KOPT-K1 (cell line): ENCODE data around the gene PSAPL1.

Experiments
- H3K27ac ChIP-seq: fragments of 200-600 bp; sonication (generic); 2 replicates; pipeline ENCODE4 v1.5.1; 2016; ENCODE audit warnings: antibody characterized with exemption, mild to moderate bottlenecking, low read depth, low read length; ENCODE audit not compliant: poor library complexity, severe bottlenecking
- H3K36me3 ChIP-seq: fragments of 200-600 bp; sonication (generic); 2 replicates; pipeline ENCODE4 v1.5.1; 2017; ENCODE audit warnings: antibody characterized with exemption, mild to moderate bottlenecking, low read length, moderate library complexity; ENCODE audit not compliant: insufficient read depth
- H3K9me3 ChIP-seq: fragments of 200-600 bp; sonication (generic); 2 replicates; pipeline ENCODE4 v1.5.1; 2017; ENCODE audit warnings: antibody characterized with exemption, low read length, mild to moderate bottlenecking; ENCODE audit not compliant: insufficient read depth, poor library complexity, severe bottlenecking

PSAPL1 gene

DNA sequence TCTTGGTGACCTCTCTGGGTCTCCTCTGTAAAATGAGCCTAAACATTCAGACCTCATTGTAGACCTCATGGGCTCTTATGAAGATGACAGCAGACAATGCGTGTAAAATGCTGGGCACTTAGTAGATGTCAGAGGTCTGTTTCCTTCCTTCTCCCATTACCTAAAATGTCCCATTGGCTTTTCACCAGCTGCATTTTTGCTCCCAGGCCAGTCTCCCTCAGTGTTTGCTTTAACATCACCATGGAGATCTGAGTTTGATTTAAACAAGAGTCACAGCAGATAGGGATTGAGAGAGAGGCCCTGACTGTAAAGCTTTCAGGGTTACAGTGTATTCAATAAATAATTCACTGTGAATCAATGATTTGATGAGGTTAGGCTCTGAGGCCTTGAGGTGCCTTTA, 24.3 kb downstream of the PSAPL1 start:
- H3K36me3 ChIP-seq, result no peaks in the 10 kb centered on the region
- peaks cover 6% of the 10 kb centered on the region for H3K9me3 ChIP-seq
- no peak overlapping the region for H3K27ac ChIP-seq

DNA sequence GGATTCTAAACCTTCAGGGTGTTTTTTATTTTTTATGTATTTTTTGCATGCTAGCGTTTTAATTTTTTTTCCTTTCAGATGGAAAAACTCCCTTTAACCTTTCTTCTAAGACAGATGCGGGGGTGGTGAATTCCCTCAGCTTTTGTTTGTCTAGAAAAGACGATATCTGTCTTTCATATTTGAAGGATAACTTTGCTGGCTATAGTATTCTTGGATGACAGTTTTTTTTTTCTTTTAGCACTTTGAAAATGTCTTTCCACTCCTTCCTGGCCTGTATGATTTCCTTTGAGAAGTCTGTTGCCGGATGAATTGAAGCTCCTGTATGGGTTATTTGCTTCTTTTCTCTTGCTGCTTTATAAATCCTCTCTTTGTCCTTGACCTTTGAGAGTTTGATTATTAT, 26.6 kb downstream of the PSAPL1 start:
- H3K36me3 ChIP-seq, result no peaks in the 10 kb centered on the region
- peaks cover 6% of the 10 kb centered on the region for H3K9me3 ChIP-seq
- H3K27ac ChIP-seq, result no peak overlapping the region

DNA sequence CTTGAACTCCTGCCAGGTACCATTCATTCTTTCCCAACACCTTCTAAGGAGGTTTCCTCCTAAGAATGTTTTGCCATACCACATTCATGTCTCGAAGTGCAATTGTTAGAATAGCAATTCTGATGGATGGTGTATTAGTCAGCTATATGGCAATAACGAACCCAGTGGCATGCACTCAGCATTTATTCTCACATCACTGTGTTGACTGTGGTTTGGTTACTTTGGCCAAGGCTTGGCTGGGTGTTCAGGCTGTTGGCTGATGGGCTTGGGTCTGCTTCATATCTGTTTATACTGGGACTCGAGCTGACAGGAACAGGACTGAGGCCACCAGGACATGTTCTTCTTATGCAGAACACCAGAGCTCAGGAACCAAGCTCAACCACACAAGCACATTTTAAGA, 31.7 kb downstream of the PSAPL1 start:
- Histone ChIP-seq H3K27ac (no peak overlapping the region), H3K9me3 (no peaks in the 10 kb centered on the region), H3K36me3 (no peaks in the 10 kb centered on the region)

DNA sequence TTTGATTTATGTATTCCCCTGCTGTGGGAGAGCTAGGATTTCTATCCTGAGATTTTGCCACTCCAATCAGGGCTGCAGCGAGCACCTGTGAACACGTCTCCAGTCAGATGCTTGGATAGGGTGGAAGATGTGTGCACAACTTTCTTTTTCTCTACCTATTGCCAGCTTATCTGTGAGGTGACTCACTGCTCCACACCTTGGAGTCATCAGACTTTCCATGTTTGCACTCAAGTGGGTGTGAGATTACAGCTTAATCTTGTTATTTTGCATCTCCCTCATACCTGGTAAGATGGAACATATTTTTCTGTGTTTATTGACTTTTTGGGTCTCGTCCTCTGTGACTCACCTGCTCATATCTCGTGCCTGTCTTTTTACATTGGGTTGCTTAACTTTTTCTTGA, 32.2 kb downstream of the PSAPL1 start:
- H3K27ac ChIP-seq, result no peak overlapping the region
- no peaks in the 10 kb centered on the region for H3K9me3 ChIP-seq
- H3K36me3 ChIP-seq, result no peaks in the 10 kb centered on the region

DNA sequence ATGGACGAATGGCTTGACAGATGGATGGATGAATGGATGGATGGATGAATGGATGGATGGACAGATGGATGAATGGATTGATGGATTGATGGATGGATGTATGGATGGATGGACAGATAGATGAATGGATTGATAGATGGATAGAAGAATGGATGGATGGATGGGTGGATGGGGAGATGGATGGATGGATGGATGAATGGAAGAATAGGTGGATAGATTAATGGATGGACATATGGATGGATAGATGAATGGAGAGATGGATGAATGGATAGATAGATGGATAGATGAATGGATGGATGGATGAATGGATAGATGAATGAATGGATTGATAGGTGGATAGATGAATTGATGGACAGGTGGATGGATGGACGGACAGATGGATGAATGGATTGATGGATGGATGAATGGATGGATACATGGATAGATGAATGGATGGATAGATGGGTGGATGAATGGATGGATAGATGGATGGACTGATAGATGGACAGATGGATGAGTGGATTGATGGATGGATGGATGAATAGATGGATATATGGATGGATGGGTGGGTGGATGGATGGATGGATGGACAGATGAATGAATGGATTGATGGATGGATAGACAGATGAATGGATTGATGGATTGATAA, 33.9 kb downstream of the PSAPL1 start:
- Histone ChIP-seq H3K27ac (no peak overlapping the region), H3K36me3 (no peaks in the 10 kb centered on the region), H3K9me3 (no peaks in the 10 kb centered on the region)

DNA sequence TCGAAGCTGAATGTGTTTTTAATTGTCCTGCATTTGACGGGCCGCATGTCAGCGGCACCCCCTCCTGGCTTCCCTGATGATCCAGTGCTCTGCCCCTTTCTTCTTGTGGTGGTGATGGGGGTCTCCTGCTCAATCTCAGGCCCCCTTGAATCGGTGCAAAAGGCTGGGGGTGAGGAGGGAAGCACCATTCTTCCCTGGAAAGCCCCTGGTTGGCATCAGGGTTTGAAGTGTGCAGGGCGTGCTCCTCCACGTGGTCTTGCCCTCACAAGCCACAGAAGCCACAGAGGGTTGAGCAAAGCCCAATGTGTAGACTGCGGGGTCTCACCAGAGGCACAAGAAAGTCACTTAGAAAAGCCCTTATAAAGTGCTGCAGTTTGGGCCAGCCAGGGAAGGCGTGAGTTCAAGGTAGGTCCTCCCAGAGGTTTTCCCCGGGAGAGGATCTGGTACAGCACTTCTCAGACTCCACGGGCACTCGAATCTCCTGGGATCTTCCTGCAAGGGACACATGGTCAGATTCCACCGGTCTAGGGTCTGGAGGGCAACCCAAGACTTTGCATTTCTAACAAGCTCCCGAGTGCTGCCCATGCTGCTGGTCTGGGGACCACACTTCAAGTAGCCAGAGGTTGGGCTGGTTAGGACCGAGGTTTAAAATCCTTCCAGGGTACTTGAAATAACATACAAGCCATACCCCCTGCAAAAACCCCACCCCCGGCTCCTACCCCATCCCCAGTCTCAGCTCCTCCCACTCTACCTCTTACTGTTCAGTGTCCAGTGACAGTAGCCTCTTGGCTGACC, 35.1 kb downstream of the PSAPL1 start:
- Histone ChIP-seq H3K36me3 (no peaks in the 10 kb centered on the region), H3K9me3 (no peaks in the 10 kb centered on the region), H3K27ac (no peak overlapping the region)

DNA sequence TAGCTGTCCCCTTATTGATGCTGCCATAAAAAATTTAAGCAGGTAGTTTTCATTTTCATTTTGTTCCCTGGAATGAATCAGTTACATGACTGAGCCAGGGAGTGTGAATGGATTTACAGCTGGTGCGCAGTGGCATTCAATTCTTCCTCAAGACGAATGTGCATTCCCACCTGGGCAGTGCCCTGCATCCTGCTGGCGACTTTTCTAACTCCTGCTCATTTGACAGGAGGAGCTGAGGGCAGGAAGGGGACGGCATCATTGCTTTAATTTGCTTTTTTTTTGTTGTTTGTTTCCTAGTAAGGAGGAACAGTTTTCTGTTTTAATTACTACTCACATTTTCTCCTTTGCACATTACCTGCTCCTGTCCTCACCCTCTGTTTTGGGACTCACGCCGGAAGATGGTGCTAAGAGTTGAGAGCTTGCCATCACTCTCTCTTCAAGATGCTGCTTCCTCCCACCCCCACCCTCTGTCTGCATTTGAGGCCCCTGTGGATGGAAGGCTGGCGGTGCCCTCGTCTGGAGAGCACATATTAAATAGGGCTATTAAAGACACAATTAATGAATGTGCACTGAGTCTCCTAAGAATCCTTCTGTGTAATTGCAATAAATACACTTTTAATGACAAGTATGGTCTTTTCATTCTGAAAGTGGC, 35.8 kb downstream of the PSAPL1 start:
- no peaks in the 10 kb centered on the region for H3K36me3 ChIP-seq
- H3K27ac ChIP-seq, result no peak overlapping the region
- no peaks in the 10 kb centered on the region for H3K9me3 ChIP-seq

DNA sequence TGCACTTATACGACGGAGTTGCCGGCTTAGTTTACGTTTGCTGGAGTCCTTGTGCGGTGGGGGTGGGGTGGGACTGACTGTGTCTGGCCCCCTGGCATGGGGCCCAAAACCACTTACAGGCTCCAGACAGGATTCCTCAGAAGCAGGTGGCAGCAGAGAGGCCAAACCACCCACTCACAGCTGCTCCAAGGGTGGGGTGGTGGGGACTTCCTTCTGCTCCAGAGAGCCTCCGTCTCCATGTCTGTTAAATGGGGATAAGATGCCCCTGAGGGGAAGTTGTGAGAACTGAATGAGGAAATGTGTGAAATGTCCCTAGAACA, 36.7 kb downstream of the PSAPL1 start:
- Histone ChIP-seq H3K9me3 (no peaks in the 10 kb centered on the region), H3K36me3 (no peaks in the 10 kb centered on the region), H3K27ac (no peak overlapping the region)

DNA sequence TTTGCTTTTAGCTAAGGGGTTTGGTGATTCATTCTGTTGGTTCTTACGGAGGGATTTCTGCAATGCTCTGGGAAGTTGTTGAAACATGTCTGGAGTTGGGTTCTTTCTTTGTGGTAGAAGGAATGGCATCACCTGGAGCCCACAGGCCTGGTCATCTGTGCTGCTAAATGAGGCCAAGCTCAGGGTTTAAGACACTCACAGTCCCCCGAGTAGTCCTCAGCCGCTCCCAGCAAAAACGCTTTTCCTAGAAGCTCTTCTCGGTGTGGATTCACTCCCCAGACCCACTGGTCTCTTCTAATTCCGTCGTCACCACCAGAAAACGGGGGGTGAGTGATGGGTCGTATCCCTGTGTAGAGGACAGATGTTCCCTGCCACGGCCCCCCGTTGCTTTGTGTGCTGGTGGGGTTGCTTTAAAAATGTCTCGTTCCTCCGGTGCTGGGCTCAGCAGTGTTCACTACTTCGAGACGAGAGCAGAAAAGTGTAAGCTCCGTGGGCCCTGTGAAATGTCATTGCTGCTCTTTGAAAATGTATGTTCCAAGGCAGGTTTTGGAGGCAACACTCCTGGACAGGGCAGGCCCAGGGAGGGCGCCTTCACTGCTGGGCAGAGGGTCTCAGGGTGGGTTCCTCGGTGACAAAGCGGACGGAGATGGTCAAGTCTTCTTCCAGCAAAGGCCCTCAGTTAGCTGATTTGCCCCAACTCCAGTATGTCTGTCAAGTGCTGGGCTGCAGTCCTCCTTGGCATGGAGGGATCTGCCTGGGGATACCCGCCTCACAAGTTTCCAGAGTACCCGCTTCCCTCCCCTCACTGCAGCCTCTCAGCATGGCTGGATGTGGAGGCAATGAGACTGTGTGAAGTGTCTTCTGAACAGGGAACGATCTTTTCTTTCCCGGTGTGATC, 37.3 kb downstream of the PSAPL1 start:
- Histone ChIP-seq H3K9me3 (no peaks in the 10 kb centered on the region), H3K27ac (no peak overlapping the region), H3K36me3 (no peaks in the 10 kb centered on the region)

DNA sequence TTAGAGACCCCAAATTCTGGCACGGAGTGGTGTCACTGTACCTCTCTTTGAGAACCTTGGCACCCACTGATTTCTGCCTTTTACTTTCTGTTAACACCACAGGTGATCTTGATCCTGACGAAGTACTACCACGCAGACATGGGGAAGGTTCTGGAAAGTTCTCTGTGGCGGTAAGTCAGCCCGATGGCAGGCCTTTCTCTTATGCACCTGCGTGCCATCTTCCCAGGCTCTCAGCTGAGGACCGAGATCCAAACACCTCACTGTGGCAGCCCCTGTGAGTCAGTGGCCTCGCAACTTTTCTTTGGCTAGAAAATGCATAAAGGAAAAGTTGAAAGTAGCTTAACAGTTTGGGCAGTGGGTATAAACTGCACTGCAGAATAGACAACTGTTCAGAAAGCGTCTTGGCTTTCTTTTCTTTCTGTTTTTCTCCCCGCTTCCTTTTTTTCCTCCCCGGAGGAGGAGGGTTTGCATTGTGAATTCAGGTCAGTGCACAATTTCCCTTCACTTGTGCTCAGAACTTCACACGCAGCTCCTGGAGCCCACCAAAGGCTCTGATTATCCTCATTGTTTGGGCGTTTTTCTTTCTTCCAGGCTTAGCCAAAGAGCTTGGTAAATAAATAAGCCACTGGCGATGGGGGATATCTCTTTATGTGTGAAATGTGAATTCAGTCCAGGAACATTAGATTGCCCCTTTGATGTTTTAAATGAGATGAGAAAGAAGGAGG, 38.4 kb downstream of the PSAPL1 start:
- no peaks in the 10 kb centered on the region for H3K9me3 ChIP-seq
- H3K36me3 ChIP-seq, result no peaks in the 10 kb centered on the region
- no peak overlapping the region for H3K27ac ChIP-seq

DNA sequence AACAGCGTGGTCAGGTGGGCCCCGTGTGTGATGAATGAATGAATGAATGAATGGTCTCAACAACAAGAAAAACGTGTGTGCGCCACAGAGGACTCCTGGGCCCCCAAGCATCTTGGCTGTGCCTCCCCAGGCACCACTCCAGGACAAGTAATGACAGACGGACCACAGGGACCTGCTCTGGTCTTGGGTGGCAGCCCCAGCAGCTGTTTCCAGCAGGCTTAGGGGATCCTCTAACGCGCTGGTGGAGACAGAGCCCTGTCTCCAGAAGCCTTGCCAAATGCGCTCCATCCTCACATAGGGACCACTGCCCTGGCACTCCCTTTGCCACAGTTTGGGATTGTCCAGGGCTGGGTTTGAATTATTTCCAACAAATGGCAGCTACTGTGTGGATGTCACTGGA, 39.1 kb downstream of the PSAPL1 start:
- Histone ChIP-seq H3K27ac (no peak overlapping the region), H3K9me3 (no peaks in the 10 kb centered on the region)

DNA sequence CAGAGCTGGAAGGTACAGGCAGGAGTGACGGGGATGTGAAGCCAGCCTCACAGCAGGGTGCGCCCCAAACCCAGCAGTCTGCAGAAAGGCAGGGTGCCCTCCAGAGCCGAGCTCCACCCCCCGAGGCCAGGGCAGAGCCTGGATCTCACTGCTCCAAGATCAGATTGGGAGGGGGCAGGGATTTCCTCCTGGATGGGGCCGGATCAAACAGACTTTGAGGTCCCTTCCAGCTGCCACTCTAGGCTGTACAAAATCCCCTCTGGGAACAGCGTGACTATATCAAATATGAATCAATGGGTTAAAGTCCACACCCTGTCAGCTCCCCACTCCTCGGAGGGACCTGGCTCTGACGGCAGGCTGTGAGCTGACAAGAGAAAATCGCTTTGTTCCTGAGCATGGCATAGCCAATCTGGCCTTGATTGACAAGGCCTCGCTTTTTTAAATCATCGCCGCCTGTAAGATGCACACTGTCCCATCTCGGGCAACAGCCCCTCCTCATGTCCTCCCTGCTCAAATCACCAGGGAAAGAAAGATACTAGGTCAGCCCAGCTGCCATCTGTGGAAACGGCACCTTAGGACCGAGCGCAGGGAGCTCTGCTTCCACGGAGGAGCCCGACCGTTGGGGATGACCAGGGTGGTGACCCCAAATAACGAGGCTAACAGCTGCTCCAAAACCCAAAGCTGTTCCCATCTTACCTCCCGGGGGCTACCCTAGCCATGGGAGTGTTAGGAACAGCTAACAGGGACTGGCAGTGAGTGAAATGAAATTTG, 39.9 kb downstream of the PSAPL1 start:
- Histone ChIP-seq H3K36me3 (no peaks in the 10 kb centered on the region), H3K9me3 (no peaks in the 10 kb centered on the region), H3K27ac (no peak overlapping the region)

More for the DNA sequence above, 39.1 kb downstream of the PSAPL1 start:
- no peaks in the 10 kb centered on the region for H3K36me3 ChIP-seq

DNA sequence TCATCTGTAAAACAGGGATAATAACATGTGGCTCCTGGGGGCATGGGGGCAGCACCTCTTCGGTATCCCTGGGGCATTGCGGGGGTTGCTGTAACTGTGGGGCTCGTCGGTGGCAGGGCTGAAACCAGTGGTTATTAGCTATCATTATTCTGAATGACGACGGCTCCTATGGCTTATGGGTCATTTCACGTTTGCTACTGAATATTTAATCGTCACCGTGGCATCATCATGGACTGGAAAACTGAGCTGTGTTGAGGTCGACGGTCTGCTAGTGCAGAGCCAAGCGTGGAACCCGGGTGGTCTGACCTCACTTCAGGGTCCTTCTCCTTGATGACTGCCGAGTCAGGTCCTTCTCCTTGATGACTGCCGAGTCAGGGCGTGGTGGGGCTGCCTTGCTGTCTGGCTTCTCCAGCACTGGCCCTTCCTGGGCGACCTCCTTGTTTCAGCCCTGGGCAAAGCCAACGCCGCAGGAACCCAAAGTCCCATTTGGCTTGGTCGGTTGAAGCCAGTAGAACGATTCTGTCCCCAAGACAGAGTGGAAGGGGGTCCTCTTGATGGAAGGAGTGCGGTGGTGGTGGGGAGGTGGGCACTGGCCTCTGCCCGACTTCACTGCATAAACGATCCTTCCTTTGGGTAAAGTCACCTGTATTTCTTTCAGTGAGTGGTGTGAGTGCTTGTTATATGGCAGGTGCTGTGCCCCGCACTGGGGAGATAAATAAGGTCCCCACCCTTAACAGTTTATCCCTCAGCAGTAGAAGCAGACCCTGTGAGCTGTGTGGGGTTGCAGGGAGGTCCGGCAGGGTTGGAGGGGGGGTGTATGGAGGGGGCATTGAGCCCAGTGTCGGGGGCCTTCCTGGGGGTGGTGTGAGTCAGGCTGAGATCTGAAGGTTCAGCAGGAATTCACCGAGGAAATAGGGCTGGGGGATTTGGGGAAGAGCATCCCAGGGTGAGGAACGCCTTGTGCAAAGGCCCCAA, 40.8 kb downstream of the PSAPL1 start:
- Histone ChIP-seq H3K27ac (no peak overlapping the region), H3K9me3 (no peaks in the 10 kb centered on the region), H3K36me3 (no peaks in the 10 kb centered on the region)
